Breast epithelium (tissue), 4 donors: ENCODE measurements around the gene FCF1. TPM values are rescaled to one million over a fixed set of nuclear protein-coding genes. Genes with fewer than 3 reads are reported as not detected.
A peak's percentile ranks its signal among the peaks of the same experiment; 100 is the strongest.

Experiments
- DNase-seq, 2 donors: peaks; one replicate each; pipeline ENCODE4 v3.0.0-alpha.2; 2019; ENCODE audit warnings: low spot score in 2 of 2
- H3K27ac ChIP-seq, 2 donors: fragments of 200-600 bp; sonication (generic) in 1 of 2; one replicate each; pipeline ENCODE4 v1.5.1; 2016 to 2019; ENCODE audit warnings: mild to moderate bottlenecking in 1 of 2
- H3K27me3 ChIP-seq, 2 donors: fragments of 200-600 bp; sonication (generic) in 1 of 2; one replicate each; pipeline versions ENCODE4 v1.5.1 to v1.6.0; 2017 to 2019; ENCODE audit warnings: control low read depth in 1 of 2, mild to moderate bottlenecking in 1 of 2
- H3K36me3 ChIP-seq: fragments of 200-600 bp; one replicate; pipeline ENCODE4 v1.5.1; 2019
- H3K4me1 ChIP-seq, 2 donors: fragments of 200-600 bp; sonication (generic); one replicate each; pipeline ENCODE4 v1.5.1; 2016 to 2019; ENCODE audit warnings: control low read depth in 1 of 2
- H3K4me3 ChIP-seq, 3 donors: fragments of 200-600 bp; sonication (generic); 1 replicate in 2 of 3; 2 replicates in 1 of 3; pipeline ENCODE4 v1.5.1; 2016 to 2019; ENCODE audit warnings: mild to moderate bottlenecking in 3 of 3, moderate library complexity in 2 of 3
- H3K9me3 ChIP-seq, 2 donors: fragments of 200-600 bp; sonication (generic) in 1 of 2; one replicate each; pipeline ENCODE4 v1.5.1; 2016 to 2019; ENCODE audit warnings: control low read depth in 1 of 2
- POLR2A ChIP-seq: fragments of 450-650 bp; IDR thresholded peaks from one replicate; pipeline ENCODE4 v1.6.1; 2016; ENCODE audit warnings: antibody characterized with exemption, mild to moderate bottlenecking, moderate library complexity
- POLR2AphosphoS5 ChIP-seq, 3 donors: sonication (generic); formaldehyde crosslinking; IDR thresholded peaks; one replicate each; pipeline ENCODE4 v1.6.1; 2017; ENCODE audit warnings: antibody characterized with exemption in 3 of 3
- intact Hi-C: fragments of 100-400 bp; cut with DNase I; formaldehyde crosslinking; loops from one replicate; pipeline ENCODE4 v1.15.1; 2023; ENCODE audit warnings: low total_unique reads
- total RNA-seq, 3 donors: library from RNA; depleted of rRNA; stranded (reverse); fragments of >200 nt; gene quantifications; one replicate each; pipeline ENCODE4 v1.1.0, GENCODE V29; 2016
- TF ChIP-seq, protein P1 (sequence below), 3 donors: fragments of 450-650 bp; IDR thresholded peaks; one replicate each; pipeline ENCODE4 v1.5.1; 2016 to 2017; ENCODE audit warnings: antibody characterized with exemption in 3 of 3, mild to moderate bottlenecking in 3 of 3, moderate library complexity in 3 of 3

FCF1 gene
- total RNA-seq, 3 donors from 2014 or later = 29.4 to 34.6 (median 33.8) TPM

GRCh38 chr14:74669256-74669655, 43.7 kb upstream of the FCF1 start:
- intact Hi-C loops = no loop called here
- no peaks in the 10 kb centered on the region for H3K27me3 ChIP-seq
- no peaks in the 10 kb centered on the region for H3K36me3 ChIP-seq
- H3K4me1 ChIP-seq = no peaks in the 10 kb centered on the region
- no peak overlapping the region for H3K27ac ChIP-seq
- no peak overlapping the region for H3K4me3 ChIP-seq
- no peak for DNase-seq
- TF ChIP-seq, protein P1, sequence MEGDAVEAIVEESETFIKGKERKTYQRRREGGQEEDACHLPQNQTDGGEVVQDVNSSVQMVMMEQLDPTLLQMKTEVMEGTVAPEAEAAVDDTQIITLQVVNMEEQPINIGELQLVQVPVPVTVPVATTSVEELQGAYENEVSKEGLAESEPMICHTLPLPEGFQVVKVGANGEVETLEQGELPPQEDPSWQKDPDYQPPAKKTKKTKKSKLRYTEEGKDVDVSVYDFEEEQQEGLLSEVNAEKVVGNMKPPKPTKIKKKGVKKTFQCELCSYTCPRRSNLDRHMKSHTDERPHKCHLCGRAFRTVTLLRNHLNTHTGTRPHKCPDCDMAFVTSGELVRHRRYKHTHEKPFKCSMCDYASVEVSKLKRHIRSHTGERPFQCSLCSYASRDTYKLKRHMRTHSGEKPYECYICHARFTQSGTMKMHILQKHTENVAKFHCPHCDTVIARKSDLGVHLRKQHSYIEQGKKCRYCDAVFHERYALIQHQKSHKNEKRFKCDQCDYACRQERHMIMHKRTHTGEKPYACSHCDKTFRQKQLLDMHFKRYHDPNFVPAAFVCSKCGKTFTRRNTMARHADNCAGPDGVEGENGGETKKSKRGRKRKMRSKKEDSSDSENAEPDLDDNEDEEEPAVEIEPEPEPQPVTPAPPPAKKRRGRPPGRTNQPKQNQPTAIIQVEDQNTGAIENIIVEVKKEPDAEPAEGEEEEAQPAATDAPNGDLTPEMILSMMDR (IDR thresholded peaks at IDR 0.05) = no peak
- TF ChIP-seq POLR2AphosphoS5 (IDR thresholded peaks at IDR 0.05) = no peak
- no peaks in the 10 kb centered on the region for H3K9me3 ChIP-seq

GRCh38 chr14:74669846-74670245, 43.1 kb upstream of the FCF1 start:
- Histone ChIP-seq H3K9me3 (no peaks in the 10 kb centered on the region), H3K4me1 (no peaks in the 10 kb centered on the region), H3K36me3 (no peaks in the 10 kb centered on the region), H3K27ac (no peak overlapping the region), H3K27me3 (no peaks in the 10 kb centered on the region), H3K4me3 (no peak overlapping the region)
- no peak for DNase-seq
- intact Hi-C loops = no loop called here
- TF ChIP-seq POLR2AphosphoS5 (IDR thresholded peaks at IDR 0.05) (no peak), POLR2A (no peak)
- TF ChIP-seq, protein P1 (IDR thresholded peaks at IDR 0.05) = no peak

DNA sequence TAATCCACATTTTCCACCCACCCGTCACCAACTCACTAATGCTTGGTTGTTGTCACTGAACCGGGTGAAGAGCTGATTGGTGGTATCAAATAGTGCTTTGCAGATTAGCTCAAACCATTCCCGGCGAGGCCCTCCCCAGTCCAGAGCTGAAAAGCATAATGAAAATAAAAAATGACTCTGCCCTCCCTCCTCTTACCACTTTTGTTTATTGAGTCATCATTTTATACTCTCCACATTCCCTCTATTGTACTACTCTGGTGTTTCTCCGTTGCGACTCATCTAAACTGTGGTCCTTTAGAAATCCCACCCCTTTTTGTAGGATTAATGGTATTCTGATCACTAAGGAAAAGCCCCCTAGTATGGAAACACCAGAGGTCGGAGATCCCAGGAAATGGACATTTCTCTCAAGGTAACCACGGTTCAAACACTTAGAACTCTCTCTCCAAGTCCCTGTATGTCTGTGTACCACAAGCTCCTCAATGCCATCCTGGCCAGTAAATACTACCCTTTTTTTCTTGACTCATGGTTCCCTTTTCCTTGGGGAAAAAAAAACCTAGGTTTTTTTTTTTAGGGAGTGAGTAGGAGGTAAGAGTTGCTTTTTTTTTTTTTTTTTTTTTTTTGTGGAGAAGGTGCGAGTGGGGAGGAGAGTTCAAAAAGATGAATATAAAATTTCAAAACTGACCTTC, 42.1 kb upstream of the FCF1 start:
- Histone ChIP-seq H3K9me3 (no peaks in the 10 kb centered on the region), H3K4me3 (no peak overlapping the region), H3K4me1 (no peaks in the 10 kb centered on the region), H3K36me3 (no peaks in the 10 kb centered on the region), H3K27ac (no peak overlapping the region), H3K27me3 (no peaks in the 10 kb centered on the region)
- TF ChIP-seq POLR2AphosphoS5 (IDR thresholded peaks at IDR 0.05) (no peak), POLR2A (no peak)
- TF ChIP-seq, protein P1 (IDR thresholded peaks at IDR 0.05) = no peak
- DNase-seq = no peak
- intact Hi-C loops = no loop called here

- Histone ChIP-seq H3K4me1 (no peaks in the 10 kb centered on the region), H3K27ac (peak overlapping the region in 1 of 2 donors; percentile 55), H3K4me3 (no peak overlapping the region), H3K9me3 (no peaks in the 10 kb centered on the region), H3K27me3 (no peaks in the 10 kb centered on the region), H3K36me3 (no peaks in the 10 kb centered on the region)
- peak in 1 of 3 donors; percentile 40 for TF ChIP-seq POLR2AphosphoS5 (IDR thresholded peaks at IDR 0.05)
- TF ChIP-seq POLR2A = no peak
- peak in 1 of 2 donors; percentile 55 for DNase-seq
- intact Hi-C loops = no loop called here
Measured at GRCh38 chr14:74671789-74672188, 41.2 kb upstream of the FCF1 start.

DNA sequence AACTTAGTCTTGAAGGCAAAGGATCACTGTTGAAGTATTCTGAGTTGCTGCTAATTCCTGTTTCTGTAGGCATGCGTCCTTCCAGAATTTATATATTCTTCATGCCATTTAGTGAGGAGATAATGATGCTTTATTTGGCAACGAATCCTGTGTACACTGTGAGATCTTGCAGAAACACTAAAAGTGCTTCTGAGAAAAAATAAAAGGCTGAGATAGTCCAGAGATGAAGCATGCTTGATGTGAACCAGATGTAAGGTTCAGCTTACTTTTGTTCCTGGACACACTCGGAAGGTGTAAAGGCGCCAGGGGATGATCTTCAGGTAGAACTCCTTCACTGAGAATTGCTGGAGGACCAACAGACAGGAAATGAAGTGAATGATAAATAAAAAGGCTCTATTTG, 39.2 kb upstream of the FCF1 start:
- no peak overlapping the region for H3K27ac ChIP-seq
- no peaks in the 10 kb centered on the region for H3K9me3 ChIP-seq
- TF ChIP-seq POLR2A (no peak), POLR2AphosphoS5 (IDR thresholded peaks at IDR 0.05) (no peak)
- TF ChIP-seq, protein P1 (IDR thresholded peaks at IDR 0.05) = no peak
- no peaks in the 10 kb centered on the region for H3K36me3 ChIP-seq
- no peaks in the 10 kb centered on the region for H3K27me3 ChIP-seq
- no peak for DNase-seq
- intact Hi-C loops = no loop called here
- no peak overlapping the region for H3K4me3 ChIP-seq
- no peaks in the 10 kb centered on the region for H3K4me1 ChIP-seq
